ENCODE data around the gene NTNG2.

Gene NTNG2

GRCh38 chr9:132146575-132146974 lies 15.3 kb upstream of the NTNG2 start:
- no peak for DNase-seq (ENCODE audit: low read depth)

DNA sequence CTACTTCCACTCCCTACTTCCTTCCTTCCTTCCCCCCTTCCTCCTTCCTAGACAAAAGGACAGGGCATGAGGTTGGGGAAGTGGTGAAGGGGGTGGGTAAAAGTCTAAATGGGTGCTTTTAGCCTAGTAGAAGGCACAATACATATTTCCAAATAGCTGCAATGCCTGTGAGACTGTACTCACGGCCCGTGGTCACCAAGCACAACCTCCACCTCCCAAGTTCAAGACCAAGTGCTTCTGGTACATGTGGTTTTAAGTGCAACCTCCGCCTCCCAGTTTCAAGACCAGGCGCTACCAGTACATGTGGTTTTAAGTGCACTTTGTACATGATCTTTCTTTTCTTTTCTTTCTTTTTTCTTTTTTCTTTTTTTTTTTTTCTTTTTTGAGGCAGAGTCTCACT lies 14.5 kb upstream of the NTNG2 start:
- DNase-seq (ENCODE audit: low read depth): no peak

GRCh38 chr9:132147839-132148238 lies 14.0 kb upstream of the NTNG2 start:
- no peak for DNase-seq (ENCODE audit: low read depth)

- DNase-seq (ENCODE audit: low read depth): no peak
These were observed 11.6 kb upstream of the NTNG2 start for GRCh38 chr9:132150256-132150655.

DNA sequence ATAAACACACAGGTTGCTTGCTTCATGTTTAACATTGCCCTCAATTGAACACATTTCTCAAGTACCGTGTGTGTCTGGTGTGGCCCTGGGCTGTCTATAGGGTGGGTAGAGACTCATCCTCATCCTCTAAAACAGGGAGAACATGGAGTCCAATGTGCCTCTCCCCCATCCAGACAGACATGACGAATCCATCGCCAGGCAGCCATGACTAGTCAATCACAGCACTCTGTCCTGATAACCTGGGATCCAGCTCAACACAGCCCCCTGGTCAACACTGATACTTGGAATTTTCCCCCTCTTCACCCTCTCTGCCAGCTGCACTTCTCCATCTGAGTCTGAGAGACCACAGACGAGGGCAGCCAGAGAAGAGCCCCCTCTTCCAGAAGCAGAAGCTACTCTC lies 10.7 kb upstream of the NTNG2 start:
- DNase-seq (ENCODE audit: low read depth): no peak

DNA sequence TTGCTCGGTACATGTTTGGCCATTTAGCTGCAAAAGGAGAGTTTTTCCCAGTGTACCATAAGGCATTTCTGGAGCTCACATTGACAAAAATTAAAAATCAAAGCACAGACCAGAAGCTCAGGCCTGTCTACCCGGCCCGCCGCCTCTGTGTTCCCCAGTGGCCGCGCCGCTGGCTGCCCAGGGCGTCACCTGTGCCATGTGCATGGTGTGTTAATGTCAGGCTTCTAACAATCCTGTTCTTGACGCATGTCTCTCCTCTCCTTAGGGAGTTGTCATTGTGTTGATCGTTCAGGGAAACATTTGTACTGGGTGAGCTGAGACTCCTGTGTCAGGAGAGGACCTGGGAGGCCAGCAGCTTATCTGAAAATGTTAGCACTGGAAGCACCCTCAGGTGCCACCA lies 9.6 kb upstream of the NTNG2 start:
- DNase-seq (ENCODE audit: low read depth): no peak

GRCh38 chr9:132154863-132155567 lies 6.8 kb upstream of the NTNG2 start:
- no peak for DNase-seq (ENCODE audit: low read depth)

GRCh38 chr9:132155568-132155895 lies 6.3 kb upstream of the NTNG2 start:
- DNase-seq (ENCODE audit: low read depth): no peak

DNA sequence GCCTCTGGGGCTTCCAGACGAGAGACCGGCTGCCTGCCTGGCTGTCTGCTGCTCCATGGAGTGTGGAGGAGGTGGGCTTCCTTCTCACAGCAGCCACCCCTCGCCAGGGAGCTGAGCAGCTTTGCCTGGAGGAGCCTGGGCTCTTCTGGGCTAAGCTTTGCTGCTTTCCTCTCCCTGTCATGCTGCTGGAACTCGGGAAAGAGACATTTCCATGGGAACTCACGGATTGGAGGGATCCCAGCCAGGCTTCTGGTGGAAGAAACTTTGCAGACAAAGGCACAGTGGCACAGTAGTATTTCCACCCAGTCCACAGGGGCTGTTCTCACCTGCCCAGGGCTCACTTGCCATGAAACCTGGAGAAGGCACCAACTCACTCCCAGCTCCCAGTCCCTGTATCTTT lies 5.6 kb upstream of the NTNG2 start:
- no peak for DNase-seq (ENCODE audit: low read depth)

DNA sequence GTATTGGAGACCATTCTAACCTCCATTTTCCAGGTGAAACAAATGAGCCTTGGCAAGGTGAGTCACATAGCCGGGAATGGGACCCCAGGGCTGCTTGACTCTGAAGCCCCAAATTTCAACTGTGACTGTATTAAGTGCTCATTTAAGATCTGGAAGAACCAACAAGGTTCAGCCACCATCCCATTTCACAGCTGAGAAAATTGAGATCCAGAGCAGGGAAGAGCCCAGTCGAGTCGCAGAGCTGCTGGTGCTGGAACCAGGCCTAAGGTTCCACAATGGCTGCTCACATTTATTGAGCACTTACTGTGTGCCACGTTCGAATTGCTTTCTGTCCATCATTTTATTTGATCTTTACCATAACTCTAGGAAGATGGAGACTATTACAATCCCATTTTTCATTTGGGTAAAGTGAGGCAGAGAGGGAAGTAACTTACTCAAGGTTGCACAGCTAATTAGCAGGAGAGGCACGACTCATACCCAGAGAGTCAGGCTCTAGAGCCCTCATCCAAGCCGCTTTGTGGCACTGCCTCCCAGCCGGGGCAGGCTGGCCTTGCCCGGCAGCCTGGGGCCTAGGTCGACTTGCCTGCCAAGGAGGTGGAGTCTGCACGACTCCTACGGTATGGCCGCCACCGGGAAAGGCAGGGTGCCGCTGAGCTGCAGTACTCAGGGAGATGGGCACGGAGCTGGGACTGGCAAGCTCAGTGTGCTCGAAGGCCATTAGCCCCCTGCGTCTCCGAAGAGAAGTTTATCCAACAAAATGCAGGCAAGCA lies 4.3 kb upstream of the NTNG2 start:
- no peak for DNase-seq (ENCODE audit: low read depth)

DNA sequence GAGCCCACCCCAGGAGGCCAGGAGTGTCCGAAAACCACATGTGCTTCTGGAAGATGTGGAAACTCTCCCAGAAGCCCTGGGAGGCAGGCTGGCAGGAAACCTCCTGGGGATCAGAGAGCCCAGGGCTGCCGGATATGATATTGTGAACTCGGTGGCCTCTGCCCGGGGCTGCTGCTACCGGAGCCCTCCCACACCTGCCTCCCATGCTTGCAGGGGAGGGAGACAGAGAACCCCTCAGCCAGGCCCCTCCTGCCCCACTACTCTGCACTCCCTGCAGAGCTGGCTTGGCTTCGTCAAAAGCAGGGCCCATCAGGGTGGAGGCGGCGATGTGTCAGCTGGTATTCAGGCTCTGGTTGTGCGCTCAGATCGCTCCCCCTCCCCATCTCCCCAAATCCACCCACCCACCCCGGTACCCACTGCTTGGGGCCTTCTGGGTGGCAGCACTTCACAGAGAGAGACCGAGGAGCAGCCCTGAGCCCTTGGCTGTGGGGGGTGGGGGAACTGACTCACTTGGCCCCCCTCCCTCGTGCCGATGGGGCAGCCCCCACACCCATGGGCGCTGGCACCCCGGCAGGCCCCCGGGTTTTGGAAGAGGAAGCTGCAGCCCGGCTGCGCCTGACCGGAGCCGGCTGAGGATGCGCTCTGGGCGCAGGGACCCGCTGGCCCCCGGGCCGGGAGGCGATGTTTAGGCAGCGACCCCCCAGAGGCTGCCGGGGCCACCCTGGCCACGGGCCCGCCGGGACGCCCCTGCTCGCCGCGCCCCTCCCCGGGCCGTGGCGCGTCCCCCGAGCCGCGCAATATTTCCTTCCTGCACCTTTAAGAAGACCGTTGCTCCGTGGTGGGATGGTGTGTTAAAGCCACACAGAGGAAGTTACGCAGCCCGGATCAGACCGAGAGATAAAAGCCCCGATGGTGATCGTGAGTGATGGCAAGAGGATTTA lies 786 bp upstream of the NTNG2 start:
- DNase-seq (ENCODE audit: low read depth): peak; percentile 29

- DNase-seq (ENCODE audit: low read depth): no peak
These were observed 1.1 kb downstream of the NTNG2 start for GRCh38 chr9:132162764-132163456.

- DNase-seq (ENCODE audit: low read depth): no peak
These were observed 1.6 kb downstream of the NTNG2 start for GRCh38 chr9:132163457-132163875.

- DNase-seq (ENCODE audit: low read depth): no peak
These were observed 2.2 kb downstream of the NTNG2 start for GRCh38 chr9:132163876-132164603.

DNA sequence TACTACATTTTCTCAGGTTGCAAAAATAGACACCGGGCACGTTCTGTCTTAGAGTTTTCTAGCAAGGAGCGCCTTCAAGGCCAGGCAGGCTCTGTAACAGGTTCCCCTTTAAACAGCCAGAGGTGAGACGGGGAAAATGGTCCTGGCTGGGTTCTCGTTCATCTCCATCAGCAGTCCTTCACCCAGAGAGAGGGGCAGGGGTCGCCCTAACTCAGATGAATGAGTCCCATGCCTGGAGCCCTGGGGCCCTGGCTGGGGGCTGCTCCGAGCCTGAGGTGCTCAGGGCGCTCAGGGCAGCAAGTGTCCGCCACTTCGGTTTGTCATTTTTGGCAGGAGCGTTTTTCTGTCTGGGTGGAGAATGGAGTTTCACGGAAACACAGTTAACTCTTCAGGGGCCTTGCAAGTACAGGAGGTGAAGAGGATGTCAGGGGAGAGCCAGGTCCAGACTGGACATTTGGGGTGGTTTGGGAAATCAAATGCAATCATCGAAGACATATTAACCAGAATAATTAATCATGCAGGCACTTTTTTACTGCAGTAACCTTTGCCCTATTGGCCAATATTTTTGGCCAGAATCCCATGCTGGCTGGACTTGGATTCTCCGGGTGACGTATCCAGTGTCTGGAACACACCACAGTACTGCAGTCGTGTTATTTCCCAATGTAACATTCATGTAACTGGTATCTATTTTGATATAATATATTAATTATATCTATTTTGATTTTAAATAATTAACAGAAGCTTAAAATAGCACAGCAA lies 2.9 kb downstream of the NTNG2 start:
- DNase-seq (ENCODE audit: low read depth): peak; percentile 27

DNA sequence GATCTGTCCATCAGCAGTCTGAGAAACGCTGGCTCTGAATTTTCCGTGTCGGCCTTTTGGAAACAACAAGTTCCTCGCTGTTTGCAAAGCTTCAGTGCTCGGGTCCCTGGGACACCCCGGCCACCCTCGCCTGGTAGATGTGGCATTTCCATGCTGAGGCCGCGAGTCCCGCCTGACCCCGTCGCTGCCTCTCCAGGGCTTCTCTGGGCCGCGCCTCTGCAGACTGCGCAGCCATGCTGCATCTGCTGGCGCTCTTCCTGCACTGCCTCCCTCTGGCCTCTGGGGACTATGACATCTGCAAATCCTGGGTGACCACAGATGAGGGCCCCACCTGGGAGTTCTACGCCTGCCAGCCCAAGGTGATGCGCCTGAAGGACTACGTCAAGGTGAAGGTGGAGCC lies 4.7 kb downstream of the NTNG2 start:
- DNase-seq (ENCODE audit: low read depth): no peak

DNA sequence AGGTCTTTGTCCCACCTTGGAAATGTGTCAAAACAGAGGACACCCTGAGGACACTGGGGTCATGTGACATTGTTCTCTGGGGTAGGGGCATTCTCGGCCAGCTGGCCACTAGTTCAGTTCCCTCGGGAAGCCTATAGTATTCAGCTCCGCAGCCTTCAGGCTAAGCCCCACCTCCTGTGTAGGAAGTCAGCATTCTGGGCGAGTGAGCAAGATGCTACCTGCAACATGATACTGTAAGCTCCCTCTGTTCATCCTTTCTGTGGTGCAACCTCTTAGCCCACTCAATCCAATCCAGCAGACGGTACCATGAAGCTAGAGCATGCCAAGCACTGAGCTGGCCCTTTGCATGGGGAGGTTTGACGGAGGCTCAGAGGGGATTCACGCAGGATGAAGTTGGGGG lies 5.3 kb downstream of the NTNG2 start:
- no peak for DNase-seq (ENCODE audit: low read depth)

DNA sequence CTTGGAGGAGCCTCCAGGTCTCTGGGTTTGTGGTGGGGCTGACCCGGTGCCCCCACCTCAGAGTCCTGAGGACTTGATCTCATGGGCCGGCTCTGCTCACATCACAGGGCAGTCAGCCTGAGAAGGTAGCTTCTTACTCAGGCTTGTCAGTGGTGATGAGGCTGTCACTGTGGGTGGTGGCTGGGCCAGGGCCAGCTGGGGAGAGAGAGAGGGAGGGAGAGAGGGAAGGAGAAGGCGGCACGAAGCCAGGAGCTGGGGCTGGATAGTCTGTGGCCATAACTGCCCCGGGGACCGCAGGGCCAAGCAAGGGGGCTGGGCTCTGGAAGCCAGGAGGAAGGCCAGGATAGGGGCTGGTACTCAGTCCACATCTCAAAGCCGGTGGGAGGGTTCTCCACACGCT lies 6.5 kb downstream of the NTNG2 start:
- DNase-seq (ENCODE audit: low read depth): no peak

DNA sequence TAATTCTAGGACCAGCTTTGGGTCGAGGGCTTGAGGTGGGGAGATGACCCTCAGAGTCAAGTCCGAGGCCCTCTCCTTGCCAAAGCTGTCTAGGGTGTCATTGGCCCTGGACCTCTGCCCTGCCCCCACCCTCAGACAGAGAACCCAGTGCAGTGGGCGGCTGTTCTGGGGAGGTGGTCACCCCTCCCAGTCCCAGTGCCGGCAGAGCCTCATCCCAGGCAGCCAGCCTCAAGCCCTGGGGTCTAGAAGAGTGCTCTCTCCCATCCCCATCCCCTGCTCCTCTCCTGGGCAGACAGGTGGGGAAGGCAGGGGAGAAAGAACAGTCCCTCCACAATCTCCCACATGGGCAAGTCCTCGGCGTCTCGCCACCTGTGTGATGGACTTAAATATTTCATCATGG lies 7.0 kb downstream of the NTNG2 start:
- DNase-seq (ENCODE audit: low read depth): no peak

- no peak for DNase-seq (ENCODE audit: low read depth)
These were observed 8.0 kb downstream of the NTNG2 start for GRCh38 chr9:132169672-132170392.
